HG02571 (cell line): ENCODE measurements around the gene TENT5C.
A peak's percentile ranks its signal among the peaks of the same experiment; 100 is the strongest.
"Not testable (repeated sequence)": the region's sequence is repeated elsewhere in the genome, so short reads cannot be mapped to it uniquely, and the experiment has no call there.

ENCODE experiments used
- ATAC-seq: cut with Tn5 transposase; IDR thresholded peaks from one replicate; pipeline ENCODE4 v1.9.1; 2021; ENCODE audit warnings: mild to moderate bottlenecking, moderate library complexity; ENCODE audit not compliant: unreplicated experiment

Gene TENT5C

DNA sequence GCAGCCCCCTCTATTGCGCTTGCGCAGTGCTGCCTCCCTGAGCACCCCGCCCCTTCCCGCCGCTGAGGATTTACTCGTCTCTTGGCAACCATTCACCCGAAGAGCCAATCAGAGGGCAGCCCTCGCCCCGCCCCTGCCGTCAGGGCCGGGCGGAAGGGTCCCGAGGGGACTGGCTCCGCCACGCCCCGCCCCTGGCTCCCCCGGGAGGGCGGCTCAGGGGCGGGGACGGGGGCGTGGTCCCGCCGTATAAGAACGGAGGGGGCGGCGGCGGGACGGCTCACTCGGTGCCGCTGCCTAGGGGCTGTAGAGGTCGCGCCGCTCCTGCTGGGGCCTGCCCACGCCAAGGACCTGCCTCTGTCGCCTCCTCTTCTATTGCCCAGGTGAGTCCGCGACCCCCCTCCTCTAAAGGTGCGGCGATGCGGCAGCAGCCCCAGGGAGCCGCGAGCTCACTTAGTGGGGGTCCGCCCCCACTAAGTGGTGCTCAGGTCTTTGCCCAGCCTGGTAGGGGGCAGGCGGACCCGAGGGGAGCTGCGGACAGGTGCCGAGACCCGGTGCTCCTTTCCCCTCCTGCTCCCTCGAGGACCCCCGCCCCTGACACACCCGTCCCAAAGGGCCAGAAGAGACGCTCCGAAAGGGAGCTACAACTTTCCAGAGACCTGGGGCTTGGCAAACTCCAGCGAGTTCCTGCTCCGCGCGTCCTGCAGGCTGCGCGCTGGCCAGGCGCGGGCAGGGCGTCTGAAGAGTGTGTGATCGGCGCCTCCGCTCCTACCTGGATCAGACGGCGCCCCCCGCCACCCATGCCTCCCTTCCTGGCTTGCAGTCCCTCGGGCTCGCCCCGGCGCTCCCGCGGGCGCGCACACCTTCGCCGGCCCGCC, at the start of gene TENT5C:
Gene TENT5C, plus strand, starts transcription at position 275 of the 875 bp plus-strand sequence. CDS start 16,821 bp downstream, outside the sequence.
- peak; percentile 80 for ATAC-seq

DNA sequence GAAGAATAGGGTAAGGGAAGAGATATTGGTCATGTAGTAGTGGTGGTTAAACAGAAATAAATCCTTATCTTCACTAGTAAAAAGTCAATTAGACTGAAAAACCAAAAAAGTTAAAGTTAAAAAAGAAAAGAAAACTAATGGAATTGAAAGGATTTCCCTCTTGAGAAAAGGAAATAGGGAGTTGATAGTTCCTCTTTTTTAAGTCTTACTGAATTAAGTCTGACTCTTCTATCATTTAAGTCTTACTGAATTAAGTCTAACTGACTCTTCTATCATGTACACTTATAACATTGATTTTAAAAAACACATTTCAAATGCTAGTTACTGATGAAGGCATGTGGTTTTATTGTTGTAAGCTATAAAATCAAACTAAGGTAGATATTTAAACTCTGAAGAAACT, 49.5 kb upstream of the TENT5C start:
- no peak for ATAC-seq

DNA sequence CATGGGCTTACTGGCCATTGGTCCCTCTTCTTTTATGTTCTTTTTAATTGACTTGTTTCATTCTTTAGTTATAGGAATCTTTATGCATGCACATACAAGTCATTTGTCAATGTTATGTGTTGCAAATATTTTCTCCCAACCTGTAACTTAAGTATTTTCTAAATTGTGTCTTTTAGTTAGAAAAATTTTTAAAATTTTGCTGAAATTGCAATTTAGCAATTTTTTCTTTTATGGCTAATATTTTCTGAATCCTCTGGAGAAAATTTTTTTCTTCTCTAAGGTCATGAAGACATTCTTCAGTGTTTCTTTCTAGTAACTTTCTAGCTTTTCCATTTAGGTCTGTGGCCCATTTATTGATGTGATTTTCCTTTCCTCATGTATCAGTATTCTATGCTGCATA, 48.9 kb upstream of the TENT5C start:
- no peak for ATAC-seq

DNA sequence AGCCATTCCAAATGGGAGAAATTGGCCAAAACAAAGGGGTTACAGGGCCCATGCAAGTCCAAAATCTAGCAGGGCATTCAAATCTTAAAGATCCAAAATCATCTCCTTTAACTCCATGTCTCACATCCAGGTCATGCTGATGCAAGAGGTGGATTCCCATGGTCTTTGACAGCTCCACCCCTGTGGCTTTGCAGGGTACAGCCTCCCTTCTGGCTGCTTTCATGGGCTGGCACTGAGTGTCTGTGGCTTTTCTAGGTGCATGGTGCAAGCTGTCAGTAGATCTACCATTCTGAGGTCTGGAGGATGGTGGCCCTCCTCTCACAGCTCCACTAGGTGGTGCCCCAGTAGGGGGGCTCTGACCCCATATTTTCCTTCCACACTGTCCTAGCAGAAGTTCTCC, 47.4 kb upstream of the TENT5C start:
- not testable (repeated sequence) for ATAC-seq

DNA sequence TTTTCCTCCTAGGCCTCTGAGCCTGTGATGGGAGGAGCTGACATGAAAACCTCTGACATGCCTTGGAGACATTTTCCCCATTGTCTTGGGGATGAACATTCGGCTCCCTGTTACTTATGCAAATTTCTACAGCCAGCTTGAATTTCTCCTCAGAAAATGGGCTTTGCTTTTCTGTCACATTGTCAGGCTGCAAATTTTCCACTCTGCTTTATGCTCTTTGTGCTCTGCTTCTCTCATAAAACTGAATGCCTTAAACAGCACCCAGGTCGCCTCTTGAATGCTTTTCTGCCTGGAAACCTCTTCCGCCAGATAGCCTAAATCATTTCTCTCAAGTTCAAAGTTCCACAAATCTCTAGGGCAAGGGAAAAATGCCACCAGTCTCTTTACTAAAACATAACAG, 46.7 kb upstream of the TENT5C start:
- ATAC-seq: no peak

DNA sequence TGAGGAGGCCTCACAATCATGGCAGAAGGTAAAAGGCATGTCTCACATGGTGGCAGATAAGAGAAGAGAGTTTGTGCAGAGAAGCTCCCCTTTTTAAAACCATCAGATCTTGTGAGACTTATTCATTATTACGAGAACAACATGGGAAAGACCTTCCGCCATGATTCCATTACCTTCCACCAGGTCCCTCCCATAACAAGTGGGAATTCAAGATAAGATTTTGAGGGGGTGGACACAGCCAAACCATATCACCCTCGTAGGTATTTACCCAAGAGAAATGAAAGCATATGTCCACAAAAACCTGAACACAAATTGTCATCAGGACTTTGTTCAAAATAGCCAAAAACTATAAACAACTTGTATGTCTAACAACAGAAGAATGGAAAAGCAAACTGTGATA, 45.9 kb upstream of the TENT5C start:
- no peak for ATAC-seq

DNA sequence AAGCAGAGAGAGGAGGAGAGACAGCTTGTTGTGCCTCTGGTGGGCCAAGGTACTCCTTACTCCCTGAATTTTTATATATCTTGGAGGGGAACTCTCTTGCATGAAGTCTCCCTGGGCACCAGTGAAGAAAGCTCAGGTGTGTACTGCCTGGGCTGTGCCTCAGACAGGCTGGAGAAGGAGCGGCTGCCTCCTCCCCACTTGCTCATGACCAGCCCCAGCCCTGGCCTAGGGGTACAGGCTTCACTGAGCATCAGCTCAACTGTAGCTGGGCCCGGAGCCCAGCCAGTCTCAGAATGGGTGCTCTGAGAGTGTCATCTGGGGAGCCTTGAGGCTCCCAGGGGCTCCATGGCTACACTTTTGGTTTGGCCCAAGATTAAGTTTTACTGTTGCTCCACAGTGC, 44.8 kb upstream of the TENT5C start:
- ATAC-seq: no peak

DNA sequence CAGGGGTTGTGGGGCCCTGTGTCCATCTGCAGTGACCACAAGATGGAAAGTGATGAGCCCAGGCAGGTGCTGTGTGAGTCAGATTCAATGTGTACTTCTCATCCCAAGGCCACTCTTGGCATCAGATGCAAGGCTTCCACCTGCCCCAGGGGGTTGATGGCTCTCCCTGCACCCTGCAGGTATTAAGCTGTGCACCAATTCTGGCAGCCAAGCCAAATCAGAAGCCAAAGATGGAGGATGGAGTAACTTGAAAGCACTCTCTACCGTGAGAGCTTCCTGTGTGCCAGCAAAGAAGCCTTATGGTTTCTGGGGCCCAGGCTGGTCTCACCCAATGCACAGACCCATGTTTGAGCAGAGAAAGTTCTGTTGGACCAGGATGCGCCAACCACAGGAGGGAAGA, 44.3 kb upstream of the TENT5C start:
- ATAC-seq: no peak

DNA sequence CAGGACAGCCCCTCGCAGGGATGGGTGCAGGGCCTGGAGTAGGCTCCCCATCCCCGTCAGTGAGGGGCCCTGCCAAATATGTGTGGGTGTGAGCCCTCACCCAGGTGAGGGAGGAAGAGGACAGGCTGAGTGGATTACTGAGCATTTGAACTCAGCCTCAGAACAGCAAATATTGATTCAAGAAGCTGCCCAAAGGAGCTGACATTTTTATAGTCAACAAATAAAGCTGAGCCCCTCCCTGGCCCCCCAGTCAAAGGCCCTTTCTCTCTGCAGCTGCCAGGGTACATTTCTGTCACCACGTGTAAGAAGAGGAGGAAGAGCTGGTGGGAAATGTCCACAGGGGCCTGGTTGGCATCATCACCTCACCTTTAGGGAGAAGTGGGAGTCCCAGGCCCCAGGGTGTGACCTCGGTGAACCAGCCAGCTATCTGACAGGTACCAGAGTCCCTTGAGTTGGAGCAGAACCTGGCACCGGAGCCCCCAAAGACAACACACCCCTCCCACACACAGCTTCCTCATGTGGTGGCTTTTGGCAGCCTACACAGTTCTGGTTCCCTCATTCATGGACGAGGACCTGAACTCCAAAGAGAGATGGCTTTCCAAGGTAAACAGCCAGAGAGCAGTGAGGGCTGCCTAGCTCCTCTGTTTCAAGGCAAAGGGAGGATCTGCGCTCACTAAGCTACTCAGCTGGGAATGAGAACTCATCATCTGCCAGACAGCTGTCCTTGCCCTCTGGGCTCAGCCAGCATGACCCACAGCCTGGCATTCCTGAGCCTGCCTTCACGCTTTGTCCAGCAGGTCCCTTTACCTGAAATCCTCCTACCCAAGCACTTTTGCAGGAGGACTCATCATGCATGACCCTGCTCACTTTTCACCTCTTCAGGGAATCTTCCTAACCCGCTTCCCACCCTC, 43.0 kb upstream of the TENT5C start:
- ATAC-seq: no peak

DNA sequence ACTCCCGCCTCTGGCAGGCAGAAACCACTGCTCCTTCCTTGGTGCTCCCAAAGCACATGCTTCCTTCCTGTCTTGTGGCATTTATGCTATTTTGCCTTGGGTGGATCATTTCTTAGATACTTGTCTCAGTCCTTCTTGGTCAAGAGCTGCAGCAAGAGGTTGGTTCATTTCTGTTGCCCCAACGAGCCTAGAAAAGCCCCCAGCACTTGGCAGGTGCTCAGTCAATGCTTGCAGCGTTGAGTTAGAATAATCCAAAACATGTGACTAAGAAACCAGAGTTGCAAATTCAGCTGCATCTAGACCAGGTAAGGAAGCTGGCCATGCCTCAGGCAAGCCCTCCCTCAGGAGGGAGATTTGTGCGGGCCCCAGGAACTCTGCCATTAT, 42.4 kb upstream of the TENT5C start:
- no peak for ATAC-seq

DNA sequence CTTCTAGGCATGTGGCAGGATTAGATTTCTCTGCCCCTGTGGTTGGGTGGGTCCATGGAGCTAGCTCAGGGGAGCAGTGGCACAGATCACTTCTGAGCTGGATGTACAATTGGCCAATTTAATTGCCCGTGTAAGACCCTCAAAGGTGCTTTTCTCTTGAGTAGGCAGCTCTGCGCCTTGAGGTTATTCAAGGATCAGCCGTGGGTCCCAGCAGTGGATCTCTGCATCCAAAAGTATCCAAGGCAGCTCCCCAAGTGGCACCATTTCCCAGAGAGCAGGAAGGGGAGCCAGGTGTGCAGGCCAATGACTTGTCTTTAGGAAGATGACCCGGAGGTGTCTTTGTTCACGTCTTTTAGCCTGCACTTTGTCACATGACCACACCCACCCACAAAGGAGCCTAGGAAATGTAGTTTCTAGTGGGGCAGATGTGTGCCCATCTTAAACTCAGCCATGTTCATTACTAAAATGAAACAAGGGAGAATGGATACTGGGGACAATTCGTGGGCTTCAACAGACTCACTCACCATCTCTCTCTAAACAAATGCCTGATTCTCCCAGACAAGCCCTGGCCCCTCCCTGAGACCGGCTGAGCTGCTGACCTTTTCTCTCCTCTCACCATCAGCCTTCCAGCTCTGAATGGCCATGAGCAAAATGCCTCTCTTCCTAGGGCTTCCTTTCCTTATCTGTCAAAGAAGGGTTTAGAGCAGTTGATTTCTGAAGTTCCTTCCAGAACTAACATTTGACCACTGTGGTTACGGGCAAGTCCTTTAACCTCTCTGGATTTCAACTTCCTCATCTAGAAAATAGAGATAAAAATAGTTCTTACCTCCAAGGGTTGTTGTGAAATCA, 41.4 kb upstream of the TENT5C start:
- no peak for ATAC-seq

DNA sequence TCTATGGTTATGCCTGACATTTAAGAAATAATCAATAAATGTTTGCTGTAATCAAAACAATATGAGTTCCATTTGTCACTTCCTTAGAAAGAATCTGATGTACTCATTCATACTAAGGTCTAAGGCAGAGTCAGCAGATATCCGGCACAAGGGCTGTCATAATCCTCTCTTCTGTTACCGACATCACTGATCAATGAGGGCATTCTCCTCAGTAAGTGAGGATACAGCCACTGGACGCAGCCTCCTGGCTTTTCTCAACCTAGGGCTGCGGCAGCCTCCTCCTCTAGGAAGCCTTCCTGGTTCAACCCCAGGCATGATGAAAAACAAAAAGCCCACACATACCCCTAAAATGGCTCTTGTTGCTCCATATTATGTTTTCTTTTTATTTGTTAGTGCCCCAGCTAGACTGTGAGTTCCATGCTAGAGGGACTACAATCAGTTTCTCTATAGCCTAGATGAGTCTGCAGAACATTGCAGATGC, 40.7 kb upstream of the TENT5C start:
- ATAC-seq: no peak

DNA sequence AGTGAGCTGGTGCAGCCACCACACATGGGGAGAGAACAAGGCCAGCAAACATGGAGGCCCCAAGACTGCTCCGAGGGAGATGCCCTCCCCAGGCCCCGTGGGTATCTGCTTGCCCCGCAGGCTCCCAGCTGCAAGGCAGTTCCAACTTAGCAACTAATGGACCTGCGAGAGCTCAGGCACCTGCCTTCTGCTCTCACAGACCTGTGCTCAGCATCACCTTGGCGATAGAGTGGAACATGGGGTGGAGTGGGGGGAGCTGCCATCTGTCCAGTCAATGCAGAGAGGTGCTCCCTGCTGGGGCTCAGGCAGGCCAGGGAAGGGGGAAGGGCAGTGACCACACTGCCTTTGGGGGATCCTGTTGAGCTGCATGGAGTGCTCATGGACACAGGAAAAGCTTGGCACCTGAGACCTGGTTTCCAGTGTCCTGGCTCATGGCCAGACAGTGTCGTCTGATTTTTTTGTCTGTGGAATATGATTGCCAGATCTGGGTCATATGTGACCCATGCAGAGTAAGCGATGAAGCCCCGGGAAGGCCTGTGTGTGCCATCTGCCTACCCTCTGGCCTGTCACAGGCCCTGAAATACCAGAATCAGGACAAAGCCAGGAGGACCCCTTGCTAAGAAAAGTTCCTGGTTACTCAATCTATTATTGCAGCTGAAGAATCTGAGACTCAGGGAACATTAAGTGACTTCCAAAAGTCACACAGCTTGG, 39.9 kb upstream of the TENT5C start:
- no peak for ATAC-seq

DNA sequence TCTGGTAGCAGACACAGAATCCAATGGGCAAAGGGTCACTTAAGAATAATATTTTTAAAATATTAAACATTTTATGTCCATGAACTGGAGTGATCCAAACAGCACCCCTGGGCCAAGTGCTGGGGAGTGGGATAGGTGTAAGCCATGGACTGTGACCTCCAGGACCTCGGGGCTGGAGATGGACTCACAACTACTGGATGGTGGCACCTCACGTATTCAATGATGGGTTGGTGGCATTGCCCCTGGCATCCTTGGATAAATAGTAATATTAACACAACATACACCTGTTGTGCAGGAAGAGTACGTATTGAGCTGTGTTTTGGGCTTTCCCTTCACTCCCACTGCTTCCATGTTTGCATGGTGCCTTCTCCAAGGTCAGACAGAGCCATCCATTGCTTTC, 39.3 kb upstream of the TENT5C start:
- no peak for ATAC-seq

DNA sequence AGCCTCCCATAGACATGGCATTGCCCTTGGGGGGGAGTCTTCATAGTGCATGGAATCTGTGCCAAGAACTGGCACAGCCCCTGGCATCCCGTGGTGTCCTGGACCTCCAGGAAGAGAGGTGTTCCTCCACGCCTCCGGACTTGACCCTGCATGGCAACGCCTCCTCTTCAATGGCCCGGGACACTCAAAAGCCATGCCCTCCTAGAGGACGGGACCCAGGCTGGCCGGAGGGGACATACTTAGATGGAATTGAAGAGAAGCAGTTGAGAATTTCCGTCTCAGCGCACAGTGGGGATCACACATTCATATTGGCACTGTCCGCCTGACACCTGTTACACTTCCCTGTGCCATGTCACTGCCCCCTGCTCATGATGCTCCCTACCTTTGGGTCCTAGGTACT, 38.4 kb upstream of the TENT5C start:
- no peak for ATAC-seq

DNA sequence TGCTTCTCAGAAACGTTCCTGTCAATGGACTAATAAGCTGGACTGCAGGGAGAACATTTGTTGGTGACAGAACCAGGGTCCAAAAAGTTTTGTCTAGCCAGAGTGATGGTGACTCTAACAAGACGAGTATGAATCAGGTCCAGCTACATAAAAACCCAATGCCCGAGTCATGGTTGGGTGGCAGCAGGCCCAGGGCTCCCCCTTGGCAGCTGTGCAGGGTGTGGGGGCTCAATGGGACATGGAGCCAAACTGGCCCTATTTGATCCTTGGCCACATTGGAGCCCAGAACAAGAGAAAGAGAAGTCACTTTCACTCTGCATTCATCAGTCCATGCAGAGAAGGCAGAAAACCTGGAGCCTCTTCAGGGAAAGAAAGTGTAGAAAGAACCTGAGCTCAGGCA, 37.9 kb upstream of the TENT5C start:
- ATAC-seq: no peak

DNA sequence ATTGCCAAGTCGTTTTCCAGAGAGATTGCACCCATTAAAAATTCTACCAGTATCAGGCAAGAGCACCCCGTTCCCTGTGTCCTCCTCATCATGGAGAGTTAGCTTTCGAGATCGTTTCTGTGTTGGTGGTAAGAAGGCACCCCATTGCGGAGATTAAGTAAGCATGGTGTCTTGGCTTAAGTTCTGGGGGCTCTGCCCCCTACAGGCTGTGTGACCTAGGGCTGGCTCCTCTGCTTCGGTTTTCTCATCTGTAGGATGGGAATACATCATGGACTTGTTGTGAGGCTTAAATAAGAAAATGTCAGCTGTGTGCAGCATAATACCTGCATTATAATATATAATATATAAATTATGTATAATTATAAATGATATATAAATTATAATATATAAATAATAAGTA, 36.8 kb upstream of the TENT5C start:
- no peak for ATAC-seq

DNA sequence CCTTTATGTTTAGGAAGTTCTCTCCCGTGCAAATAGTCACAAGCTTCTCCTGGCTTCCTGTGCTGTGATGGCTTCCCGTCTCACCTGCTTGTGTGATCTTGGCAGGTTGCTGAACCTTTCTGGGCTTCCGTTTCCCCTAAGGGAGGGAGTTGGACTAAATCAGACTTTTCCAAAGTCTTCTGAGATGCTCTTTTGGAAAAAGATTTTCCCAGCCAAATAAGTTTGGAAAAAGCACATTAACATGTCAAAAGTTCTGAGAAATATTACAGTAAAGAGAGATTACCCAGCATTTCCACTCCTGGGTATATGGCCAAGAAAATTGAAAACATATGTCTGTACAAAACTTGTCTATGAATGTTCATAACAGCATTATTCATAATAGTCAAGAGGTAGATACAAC, 36.0 kb upstream of the TENT5C start:
- no peak for ATAC-seq

DNA sequence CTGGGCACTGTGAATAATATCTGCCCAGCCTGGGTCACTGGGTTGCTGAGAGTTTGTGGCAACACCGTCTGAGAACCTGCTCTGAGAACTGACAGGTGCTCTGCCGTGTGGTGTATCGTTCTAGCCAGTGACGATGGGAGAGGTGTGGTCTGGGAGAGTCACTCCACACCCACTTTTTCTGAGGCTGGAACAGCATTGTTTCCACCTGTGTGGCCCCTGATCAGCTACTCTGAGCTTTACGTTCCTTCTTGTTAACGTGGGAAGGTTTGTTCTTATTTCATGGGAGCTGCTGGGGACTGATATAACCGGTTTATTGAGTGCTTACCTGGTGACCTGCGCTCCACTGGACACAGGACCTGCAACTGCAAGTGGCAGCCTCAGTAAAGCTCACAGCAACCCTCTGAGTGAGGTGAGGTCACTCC, 34.8 kb upstream of the TENT5C start:
- no peak for ATAC-seq

DNA sequence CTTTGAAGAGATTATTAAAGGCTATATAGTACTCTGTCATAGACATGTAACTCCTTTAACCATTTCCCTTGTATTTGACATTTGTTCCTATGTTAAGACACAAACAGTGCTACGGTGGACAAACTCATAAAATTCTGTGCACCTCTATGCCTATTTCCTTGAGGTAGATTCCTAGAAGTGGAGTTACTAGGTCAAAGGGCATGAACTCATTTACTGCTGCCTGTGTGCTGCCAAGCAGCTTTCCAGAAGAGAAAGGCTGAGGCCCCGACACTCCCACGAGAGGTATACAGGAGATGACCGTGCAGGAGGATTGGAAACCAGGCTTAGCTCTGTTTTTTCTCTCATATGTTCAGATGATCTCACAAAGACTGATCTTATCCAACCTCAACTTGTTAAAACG, 34.4 kb upstream of the TENT5C start:
- no peak for ATAC-seq
